GM12865 (cell line): ENCODE data around the gene CD99.

Experiments
- DNase-seq: peaks from one replicate; pipeline ENCODE4 v3.0.0; 2010; ENCODE audit warnings: low read depth
- H3K4me3 ChIP-seq: 2 replicates; pipeline ENCODE4 v1.5.1; 2011; ENCODE audit warnings: mild to moderate bottlenecking, low read depth, low read length, control low read depth
- TF ChIP-seq, protein P1 (sequence below): IDR thresholded peaks from 2 replicates; pipeline ENCODE4 v1.5.1; 2011; ENCODE audit warnings: low read length, control low read depth, low read depth, inconsistent platforms; ENCODE audit not compliant: insufficient read depth; ENCODE audit errors: missing control alignments

CD99 gene

GRCh38 chrX:2784026-2784425, 92.9 kb downstream of the CD99 start:
- no peak overlapping the region for H3K4me3 ChIP-seq
- no peak for DNase-seq
- TF ChIP-seq, protein P1, sequence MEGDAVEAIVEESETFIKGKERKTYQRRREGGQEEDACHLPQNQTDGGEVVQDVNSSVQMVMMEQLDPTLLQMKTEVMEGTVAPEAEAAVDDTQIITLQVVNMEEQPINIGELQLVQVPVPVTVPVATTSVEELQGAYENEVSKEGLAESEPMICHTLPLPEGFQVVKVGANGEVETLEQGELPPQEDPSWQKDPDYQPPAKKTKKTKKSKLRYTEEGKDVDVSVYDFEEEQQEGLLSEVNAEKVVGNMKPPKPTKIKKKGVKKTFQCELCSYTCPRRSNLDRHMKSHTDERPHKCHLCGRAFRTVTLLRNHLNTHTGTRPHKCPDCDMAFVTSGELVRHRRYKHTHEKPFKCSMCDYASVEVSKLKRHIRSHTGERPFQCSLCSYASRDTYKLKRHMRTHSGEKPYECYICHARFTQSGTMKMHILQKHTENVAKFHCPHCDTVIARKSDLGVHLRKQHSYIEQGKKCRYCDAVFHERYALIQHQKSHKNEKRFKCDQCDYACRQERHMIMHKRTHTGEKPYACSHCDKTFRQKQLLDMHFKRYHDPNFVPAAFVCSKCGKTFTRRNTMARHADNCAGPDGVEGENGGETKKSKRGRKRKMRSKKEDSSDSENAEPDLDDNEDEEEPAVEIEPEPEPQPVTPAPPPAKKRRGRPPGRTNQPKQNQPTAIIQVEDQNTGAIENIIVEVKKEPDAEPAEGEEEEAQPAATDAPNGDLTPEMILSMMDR = no peak

- no peak for DNase-seq
- TF ChIP-seq, protein P1 = no peak
Measured at GRCh38 chrX:2785538-2785937, 94.4 kb downstream of the CD99 start.

GRCh38 chrX:2788980-2789379, 97.9 kb downstream of the CD99 start:
- H3K4me3 ChIP-seq = no peak overlapping the region
- DNase-seq = no peak
- TF ChIP-seq, protein P1 = no peak

More at GRCh38 chrX:2785538-2785937, 94.4 kb downstream of the CD99 start:
- no peak overlapping the region for H3K4me3 ChIP-seq

DNA sequence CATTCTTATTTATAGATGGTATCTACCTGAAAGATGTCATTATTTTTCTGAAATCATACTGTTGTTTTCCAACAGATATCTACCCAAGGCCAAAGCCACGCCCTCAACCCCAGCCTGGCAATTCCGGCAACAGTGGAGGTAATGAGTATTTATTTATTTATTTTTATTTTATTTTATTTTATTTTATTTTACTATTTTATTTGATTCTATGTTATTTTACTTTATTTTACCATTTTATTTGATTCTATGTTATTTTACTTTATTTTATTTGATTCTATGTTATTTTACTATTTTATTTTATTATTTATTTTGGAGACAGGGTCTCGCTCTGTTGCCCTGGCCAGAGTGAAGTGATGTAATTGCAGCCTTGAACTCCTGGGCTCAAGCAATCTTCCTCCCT, 98.5 kb downstream of the CD99 start:
- no peak overlapping the region for H3K4me3 ChIP-seq
- no peak for DNase-seq
- TF ChIP-seq, protein P1 = no peak
